Measurements from ENCODE around the gene BABAM2.

The BABAM2 gene

GRCh38 chr2:28035163-28035690 lies 144.7 kb downstream of the BABAM2 start:
- no peak for DNase-seq

- DNase-seq: no peak
These were observed 145.3 kb downstream of the BABAM2 start for GRCh38 chr2:28035816-28036215.

- no peak for DNase-seq
These were observed 145.8 kb downstream of the BABAM2 start for GRCh38 chr2:28036307-28036706.

GRCh38 chr2:28038722-28039121 lies 148.2 kb downstream of the BABAM2 start:
- no peak for DNase-seq

- no peak for DNase-seq
These were observed 155.3 kb downstream of the BABAM2 start for GRCh38 chr2:28045676-28046351.

GRCh38 chr2:28046921-28047320 lies 156.4 kb downstream of the BABAM2 start:
- no peak for DNase-seq

- DNase-seq: no peak
These were observed 157.2 kb downstream of the BABAM2 start for GRCh38 chr2:28047681-28048080.

- DNase-seq: no peak
These were observed 157.8 kb downstream of the BABAM2 start for GRCh38 chr2:28048341-28048740.

GRCh38 chr2:28049416-28049815 lies 158.9 kb downstream of the BABAM2 start:
- no peak for DNase-seq

- DNase-seq: no peak
These were observed 159.4 kb downstream of the BABAM2 start for GRCh38 chr2:28049899-28050298.

GRCh38 chr2:28052691-28053090 lies 162.2 kb downstream of the BABAM2 start:
- no peak for DNase-seq

GRCh38 chr2:28053597-28053996 lies 163.1 kb downstream of the BABAM2 start:
- no peak for DNase-seq

- no peak for DNase-seq
These were observed 164.4 kb downstream of the BABAM2 start for GRCh38 chr2:28054916-28055315.

- DNase-seq: no peak
These were observed 164.9 kb downstream of the BABAM2 start for GRCh38 chr2:28055325-28055970.

- no peak for DNase-seq
These were observed 168.3 kb downstream of the BABAM2 start for GRCh38 chr2:28058791-28059190.

GRCh38 chr2:28062867-28063266 lies 172.3 kb downstream of the BABAM2 start:
- no peak for DNase-seq

GRCh38 chr2:28063492-28063962 lies 173.0 kb downstream of the BABAM2 start:
- DNase-seq: no peak

GRCh38 chr2:28067602-28068001 lies 177.1 kb downstream of the BABAM2 start:
- no peak for DNase-seq

- DNase-seq: no peak
These were observed 177.6 kb downstream of the BABAM2 start for GRCh38 chr2:28068088-28068487.

GRCh38 chr2:28068527-28068926 lies 178.0 kb downstream of the BABAM2 start:
- DNase-seq: no peak

- DNase-seq: no peak
These were observed 180.7 kb downstream of the BABAM2 start for GRCh38 chr2:28071221-28071620.

GRCh38 chr2:28074137-28074536 lies 183.6 kb downstream of the BABAM2 start:
- no peak for DNase-seq

- DNase-seq: no peak
These were observed 190.4 kb downstream of the BABAM2 start for GRCh38 chr2:28080911-28081310.

- no peak for DNase-seq
These were observed 191.6 kb downstream of the BABAM2 start for GRCh38 chr2:28082131-28082530.
